ENCODE measurements around the gene ENTREP3.
"Not testable (repeated sequence)": the region's sequence is repeated elsewhere in the genome, so short reads cannot be mapped to it uniquely, and the experiment has no call there.

ENTREP3 gene

DNA sequence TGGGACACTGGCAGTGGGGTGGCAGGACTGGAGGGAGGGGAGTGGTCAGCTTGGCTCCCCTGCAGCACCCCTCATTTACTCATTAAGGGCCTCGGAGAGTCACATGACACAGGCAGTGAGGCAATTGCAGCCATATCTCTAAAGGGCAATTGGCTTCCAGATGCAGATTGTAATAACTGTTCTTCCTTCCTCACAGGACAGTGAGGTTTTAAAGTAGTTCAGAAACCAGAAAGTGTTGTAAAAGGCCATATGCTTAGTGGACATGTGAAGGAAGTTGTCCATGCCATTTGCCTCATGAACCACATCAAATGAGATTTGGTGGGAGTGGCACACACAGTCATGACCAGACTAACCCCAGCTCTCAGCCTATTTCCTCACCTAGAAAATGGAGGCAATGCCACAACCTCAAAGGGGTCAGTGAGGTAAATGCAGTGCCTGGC lies 35.7 kb downstream of the ENTREP3 start:
- no peak for DNase-seq

- DNase-seq: peak; percentile 41
These were observed 36.3 kb downstream of the ENTREP3 start for GRCh38 chr1:155218854-155219591.

- not testable (repeated sequence) for DNase-seq
These were observed 40.6 kb downstream of the ENTREP3 start for GRCh38 chr1:155214702-155215101.

GRCh38 chr1:155212051-155212440 lies 43.2 kb downstream of the ENTREP3 start:
- not testable (repeated sequence) for DNase-seq

- not testable (repeated sequence) for DNase-seq
These were observed 43.8 kb downstream of the ENTREP3 start for GRCh38 chr1:155211381-155212050.

DNA sequence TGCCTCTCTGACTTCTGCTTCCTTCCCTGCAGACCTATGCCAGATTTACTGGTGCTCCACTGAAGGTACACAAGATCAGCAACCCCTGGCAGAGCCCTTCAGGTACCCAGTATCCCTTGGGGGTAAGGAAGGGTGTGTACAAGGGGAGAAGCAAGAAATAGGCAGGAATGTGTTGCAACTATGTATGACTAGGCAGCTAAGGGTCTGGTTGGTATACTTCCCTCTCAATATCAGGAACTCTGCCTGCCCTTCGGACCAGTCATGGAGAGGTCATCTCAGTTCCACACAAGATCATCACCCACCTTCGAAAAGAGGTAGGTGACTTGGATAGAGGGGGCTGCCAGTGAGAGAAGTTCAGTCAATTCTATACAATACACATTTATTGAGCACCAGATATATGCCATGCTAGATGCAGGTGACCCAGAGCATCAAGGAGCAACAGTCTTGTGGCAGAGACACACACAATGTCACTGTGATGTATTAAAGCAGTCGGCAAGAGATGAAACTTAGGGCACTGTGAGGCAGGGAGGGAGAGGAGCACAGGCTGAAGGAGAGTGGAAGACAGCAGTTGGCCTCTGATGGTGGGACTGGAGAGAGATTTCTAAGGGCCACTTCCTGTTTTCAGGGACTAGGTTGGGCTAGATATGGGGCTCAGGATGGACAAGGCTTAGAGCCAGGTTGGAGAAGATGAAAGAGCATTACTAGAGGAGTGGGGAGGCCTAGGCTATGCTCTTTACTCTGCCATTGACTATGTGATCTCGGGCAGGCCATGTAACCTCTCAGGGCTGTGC lies 44.8 kb downstream of the ENTREP3 start:
- DNase-seq: no peak

- no peak for DNase-seq
These were observed 46.0 kb downstream of the ENTREP3 start for GRCh38 chr1:155209312-155209721.

- DNase-seq: peak; percentile 90
These were observed 46.6 kb downstream of the ENTREP3 start, which contains the start of gene MTX1 for GRCh38 chr1:155208541-155209311. TSS of gene MTX1 (plus strand) at chr1:155208695. CDS start at chr1:155208805, 110 bp downstream.

DNA sequence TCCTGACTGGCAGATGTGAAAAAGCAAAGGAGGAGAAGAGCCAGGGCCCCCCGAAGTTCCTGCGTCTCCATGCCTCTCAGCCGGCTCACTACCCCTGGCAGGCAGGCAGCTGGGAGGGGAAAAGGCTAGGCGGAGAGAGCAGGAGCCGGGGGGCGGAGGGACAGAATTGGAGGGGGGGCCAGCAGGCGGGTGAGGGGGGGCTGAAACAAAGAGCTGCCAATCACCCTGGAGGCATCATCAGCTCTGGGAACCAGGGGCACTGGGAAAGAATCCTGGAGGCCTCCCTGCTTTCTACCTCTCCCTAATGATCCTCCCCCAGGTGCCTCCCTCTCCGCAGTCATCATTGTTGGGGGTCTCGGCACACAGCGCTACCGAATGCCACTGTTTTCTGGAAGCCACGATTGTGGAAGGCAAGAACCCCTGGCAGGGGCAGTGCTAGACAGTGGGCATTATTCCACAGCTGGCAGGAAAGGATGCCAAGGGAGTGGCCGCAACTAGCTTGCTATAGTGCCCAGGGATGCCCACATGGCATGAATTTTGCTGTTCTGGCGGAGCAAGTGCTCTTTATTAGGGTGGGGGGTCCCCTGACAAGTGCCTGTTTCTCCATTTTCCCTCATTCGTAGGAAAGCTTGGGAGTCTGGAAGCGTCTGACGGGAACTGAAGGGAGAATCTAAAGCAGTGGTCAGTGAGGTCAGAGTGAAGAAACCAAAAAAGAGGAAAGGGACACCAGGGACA lies 47.3 kb downstream of the ENTREP3 start, which contains the start of gene THBS3:
Gene THBS3 (minus strand): TSS at position 92 of the 735 bp plus-strand sequence. CDS start 21 bp downstream, at position 71.
- no peak for DNase-seq

DNA sequence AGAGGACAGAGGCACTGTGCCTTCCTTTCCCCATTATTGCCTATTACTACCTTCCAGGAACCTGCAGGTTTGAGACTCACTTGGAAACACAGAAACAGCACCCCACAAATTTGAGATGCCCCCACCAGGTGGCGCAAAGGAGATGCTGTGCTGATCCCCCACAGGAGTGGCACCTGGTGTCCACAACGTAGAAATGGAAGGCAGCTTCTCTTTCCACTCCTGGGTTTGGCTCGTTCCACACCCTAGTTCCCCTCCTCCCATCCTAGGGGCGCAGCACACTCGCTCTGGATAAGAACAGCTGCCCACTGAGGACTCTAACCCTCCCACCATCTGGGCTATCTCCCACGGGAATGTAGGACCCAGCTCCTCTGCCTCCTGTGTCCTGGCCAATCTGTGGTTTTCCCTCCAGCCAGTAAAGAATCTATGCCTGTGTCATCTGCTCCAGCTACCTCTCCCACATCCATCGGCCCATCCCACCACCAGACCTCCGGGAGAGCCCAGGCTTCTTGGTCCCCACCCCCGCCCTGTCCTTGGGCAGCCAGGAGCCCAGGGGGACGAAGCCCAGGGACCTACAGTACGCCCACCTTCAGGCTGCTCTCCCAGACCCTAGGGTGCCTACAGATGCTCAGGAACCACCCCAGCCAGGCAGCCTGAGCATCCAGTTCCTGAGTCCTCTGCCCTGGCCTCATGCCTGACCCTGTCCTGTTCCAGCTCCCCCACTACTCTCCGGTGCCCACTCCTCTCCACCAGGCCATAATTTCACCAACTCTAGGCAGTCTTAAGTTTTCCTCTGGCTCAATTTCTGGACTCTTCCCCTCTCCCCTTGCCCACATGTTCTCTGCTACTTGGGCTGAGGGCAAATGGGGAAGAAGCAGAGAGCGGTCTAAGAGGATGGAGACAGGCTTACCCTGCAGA lies 48.1 kb downstream of the ENTREP3 start:
- DNase-seq: peak; percentile 97

DNA sequence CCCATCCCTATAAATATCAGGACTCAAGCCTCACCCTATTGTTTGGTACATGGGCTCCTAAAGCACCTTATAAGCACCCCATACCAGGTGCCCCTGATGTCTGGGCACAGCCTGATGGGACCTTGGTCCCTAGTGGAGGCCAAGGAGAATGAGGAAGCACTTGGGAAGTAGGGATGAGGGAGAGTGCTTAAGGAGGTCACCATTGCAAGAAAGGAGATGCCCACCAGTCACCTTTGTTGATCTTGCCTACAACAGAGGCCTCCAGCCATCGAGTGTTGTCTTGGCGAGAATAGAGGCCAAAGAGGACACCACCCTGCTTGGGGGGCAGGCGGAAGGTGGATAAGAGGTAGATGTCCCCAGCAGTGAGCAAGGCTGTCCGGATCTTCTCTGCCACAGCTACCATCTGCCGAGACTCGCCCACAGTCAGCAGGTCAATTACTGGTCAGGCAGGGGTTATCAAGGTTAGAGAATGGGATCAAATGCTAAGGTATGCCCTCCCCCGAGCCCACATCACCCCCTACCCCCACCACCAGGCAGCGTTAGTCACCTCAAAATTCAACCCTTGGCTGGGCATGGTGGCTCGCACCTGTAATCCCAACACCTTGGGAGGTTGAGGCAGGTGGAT lies 49.2 kb downstream of the ENTREP3 start:
- DNase-seq: no peak

DNA sequence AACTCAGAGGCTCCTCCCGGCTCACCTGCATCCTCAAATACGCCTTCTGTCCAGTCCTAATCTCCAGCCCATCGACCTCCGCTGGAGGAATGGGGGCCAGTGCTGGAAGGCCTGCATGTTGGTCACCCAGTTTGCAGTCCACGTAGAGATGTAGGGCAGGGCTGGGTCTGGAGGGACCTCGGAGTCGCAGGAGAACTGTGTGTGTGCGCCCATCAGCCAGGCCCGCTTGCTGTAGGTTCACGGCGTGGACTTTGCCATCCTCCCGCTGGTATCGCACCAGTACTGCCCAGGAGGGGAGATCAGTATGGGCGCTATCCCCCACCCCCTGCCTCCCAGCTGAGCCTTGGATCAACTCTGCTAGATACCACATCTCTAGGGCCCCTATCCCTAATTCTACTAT lies 50.2 kb downstream of the ENTREP3 start:
- DNase-seq: no peak

DNA sequence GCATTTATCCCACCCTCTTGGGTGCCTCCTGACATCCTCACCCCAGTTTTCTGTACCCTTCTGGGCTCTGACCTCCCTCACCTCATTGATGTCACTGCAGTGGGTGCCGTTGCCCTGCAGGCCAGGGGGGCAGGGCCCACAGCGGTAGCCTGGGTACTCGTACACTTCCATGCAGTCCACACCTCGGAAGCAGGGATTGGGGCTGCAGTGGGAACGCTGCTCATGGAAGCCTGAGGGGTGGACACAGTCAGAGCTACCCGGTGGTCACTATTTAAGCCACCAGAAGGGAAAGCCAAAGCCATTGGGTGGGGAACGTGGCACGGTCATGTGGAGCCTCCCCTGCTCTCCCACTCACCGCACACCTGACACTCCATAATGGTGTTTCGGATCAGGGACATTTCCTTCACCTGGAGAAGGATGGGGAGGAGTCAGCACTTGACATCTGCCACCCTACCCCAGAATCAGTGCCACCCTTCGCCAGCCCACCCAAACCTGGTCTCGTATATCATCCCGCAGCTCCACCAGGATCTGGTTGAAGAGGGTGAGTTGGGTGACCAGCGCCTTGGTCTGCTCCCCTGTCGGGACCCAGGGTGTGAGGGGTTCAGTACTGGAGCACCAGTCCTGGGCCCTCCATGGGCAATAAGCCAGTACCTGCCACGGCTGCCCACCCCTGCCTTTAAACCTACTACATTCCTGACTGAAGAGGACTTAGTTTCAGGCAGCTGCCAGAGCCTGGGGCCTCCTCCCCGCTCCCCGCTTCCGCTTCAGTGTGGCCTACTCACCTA lies 52.4 kb downstream of the ENTREP3 start:
- no peak for DNase-seq

GRCh38 chr1:155202198-155202597 lies 53.1 kb downstream of the ENTREP3 start:
- no peak for DNase-seq

- DNase-seq: no peak
These were observed 54.4 kb downstream of the ENTREP3 start for GRCh38 chr1:155200920-155201319.

DNA sequence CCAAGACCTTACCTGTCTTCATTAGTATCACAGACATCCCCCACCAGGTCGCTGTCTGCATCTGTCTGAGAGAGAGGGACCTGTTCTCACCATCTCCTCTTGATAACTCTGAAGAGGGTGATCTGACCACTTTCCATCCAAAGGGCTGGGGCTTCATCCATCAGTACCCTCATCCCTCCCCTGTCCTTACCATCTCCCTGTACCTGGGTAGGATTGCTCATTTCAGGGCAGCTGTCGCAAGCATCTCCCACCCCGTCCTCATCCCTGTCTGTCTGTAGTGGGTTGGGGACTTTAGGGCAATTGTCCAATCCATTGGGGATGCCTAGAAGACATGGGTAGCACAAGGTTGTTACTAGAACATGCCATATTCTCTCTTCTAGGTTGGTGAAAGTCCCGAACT lies 55.5 kb downstream of the ENTREP3 start:
- no peak for DNase-seq

- DNase-seq: no peak
These were observed 56.8 kb downstream of the ENTREP3 start for GRCh38 chr1:155198547-155198906.

DNA sequence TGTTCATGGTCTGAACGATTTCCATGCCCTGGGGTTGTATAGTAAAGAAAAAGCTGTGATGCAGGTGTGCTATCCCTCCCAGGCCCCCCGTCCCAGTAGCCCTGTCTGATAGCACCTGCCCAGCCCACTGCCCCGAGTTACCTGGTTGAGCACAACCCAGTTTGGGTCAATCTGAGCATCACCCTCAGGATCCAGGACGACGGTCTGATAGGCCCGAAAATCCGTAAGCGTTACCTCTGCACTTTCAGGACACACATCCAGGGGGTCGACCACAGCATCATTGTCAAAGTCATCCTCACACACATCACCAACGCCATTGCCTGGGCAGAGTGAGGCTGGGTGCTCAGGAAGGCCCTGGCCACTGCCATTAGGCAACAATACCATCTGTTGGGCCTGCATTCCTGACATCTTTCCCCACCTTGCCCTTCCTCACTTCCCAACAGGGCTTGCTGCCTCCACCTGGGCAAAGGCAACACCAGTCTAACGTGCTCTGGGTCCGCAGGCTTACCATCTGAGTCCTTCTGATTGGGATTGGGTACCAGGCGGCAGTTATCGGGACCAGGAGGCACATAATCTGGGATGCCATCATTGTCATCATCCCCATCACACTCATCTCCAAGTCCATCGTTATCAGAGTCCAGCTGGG lies 57.3 kb downstream of the ENTREP3 start:
- DNase-seq: no peak

Measured in stimulated activated CD8-positive, alpha-beta memory T cell treated with anti-CD3 and anti-CD28 coated beads, Interleukin-4, amount 100 ng/mL, for 48 hours (primary cell).